Iris pigment epithelial cell (primary cell): ENCODE results near the gene ATG2A.
"Not testable (repeated sequence)": the region's sequence is repeated elsewhere in the genome, so short reads cannot be mapped to it uniquely, and the experiment has no call there.

Experiments used
- DNase-seq: peaks from one replicate; pipeline ENCODE4 v3.0.0-alpha.2; 2011; ENCODE audit warnings: low read depth

ATG2A gene

DNA sequence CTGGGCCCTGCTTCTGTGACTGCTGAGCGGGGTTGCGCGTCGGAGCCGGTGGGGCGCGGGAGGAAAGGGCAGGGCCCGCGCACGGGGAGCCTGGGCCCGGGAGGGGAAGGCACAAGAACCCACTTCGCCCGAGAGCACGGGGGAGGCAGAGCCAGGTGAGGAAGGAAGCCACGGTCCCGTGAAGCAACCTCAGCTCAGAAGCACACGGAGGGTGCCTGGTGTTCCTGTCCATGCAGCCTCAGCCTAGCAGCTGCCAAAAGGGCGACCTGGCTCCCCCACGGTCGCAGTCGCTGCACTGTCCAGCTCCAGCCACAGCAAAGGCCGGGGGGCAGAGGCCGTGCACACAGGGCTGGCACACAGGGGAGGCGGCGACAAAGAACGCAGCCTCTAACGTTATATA lies 63.3 kb downstream of the ATG2A start:
- no peak for DNase-seq

DNA sequence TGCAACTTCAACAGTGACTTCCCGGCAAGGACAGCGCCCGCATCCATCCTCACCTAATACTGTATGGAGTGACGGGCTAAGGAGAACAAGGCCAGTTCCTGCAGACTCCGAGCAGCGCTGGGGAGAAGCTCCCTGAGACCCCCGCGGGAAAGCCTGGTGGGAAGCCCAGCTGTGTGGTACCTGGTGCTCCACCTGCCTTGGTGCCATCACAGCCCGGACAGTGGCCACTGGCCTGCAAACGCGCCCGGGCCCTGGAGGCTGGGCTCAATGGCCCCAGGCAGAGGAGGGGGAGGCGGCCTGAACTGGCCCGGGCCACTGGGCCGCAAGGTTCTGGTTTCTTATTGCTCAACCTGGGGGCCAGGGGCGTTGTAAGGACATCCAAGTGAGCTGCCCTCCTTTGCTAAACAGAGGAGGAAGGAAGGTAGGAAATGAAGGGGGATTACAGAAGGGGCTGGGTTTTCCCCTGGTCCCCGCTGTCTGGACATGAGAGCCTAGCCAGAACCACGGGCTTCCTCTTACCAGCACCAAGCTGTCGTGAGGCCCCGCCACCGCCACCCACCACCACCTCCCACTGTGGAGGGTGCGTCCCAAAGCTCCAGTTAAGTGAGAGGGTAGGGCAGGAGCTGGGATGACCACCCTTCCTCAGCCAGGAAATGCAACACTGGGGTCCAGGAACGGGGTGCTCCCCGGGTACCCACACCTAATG lies 64.1 kb downstream of the ATG2A start:
- DNase-seq, result no peak

GRCh38 chr11:64851831-64852351 lies 65.1 kb downstream of the ATG2A start:
- no peak for DNase-seq

DNA sequence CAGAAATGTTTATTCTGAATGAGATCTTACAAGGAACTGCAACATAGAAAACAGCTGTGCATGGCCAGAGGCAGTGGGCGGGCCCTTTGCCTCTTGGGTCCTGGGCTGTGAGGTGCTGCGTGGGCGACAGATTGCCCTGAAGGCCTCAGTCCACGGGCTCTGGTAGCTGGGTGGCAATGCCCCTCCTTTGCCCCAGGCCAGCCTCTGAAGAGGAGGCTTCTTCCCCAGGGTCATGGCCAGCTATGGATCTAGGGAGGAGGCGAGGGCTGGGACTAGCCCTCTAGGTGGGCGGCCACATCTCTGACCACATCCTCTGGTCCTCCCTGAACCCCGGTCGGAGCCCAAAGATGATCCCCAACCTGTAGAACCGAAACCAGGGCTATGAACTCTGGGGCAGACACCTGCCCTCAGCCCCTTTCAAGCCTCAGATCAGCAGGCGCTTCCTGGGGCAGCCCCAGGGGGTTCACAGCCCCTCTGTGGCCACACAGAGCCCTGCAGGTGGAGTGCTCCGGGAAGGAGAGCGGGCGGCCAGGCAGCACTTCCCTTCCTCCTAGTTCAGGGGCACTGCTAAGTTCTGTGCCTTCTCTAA lies 65.9 kb downstream of the ATG2A start:
- no peak for DNase-seq

- no peak for DNase-seq
Measured at GRCh38 chr11:64849598-64850356, 67.2 kb downstream of the ATG2A start.

DNA sequence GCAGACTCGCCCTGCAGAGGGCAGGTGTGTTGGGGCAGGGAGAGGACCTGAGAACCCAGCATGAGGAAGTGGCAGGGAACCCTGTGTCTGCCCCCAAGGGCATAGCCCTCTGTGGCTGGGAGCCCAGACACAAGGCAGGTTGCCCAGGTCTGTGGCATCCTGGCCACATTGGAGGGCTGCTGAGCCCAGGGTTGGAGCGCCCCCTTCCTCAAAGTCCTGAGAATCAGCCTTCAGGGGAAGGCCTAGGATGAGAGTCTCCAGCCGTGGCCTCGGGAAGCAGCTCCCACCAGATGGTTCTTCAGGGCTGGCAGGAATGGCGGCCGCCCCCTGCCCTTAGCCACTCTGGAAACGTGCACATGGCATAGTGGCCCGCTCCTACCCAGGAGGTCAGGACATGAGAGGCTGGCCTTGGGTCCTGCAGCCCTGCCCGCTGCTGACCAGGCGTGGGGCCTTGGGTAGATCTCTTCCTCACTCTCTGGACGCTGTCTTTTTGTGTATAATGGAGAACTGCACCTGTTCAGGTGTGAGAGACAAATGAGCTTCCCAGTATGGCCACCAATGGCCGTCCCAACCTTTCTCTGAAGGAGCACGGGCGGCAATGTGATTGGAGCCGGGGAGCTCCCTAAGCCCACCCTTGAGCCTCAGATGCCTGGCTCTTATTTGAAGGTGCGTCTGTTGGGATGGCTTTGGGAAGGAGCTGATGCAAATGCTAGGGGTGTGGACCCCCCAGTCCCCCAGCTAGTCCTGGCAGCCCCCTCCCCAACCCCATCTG lies 68.0 kb downstream of the ATG2A start:
- no peak for DNase-seq

DNA sequence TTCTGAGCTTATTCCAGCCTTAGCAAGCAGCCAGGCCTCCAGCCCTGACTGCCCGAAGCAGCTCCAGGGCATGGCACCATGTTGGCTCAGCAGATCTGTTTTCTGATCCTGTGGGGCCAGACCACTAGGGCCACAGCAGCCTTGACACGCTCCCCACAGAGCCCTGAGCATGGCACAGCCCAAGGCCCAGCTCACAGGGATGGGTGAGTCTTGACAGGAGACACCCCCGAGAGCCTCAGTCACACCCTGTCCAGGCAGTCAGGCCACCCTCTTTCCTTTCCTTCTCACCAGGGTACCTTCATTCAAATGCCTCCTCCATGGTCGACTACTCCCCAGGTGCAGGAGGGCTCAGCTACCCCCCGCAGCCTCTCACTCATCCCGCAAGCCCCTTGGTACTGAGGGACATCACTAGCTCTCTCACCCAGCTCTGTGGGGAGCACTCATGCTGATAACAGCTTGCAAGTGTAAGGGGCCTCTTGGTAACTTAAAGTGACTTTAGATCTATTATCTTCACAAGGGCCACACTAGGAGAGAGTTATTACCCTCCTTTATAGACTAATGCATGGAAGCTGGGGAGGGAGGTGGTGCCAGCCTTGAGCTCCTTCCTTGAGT lies 68.7 kb downstream of the ATG2A start:
- DNase-seq, result no peak

GRCh38 chr11:64846998-64847666 lies 69.9 kb downstream of the ATG2A start:
- DNase-seq, result peak; percentile 75

GRCh38 chr11:64845776-64846129 lies 71.3 kb downstream of the ATG2A start:
- DNase-seq, result not testable (repeated sequence)

DNA sequence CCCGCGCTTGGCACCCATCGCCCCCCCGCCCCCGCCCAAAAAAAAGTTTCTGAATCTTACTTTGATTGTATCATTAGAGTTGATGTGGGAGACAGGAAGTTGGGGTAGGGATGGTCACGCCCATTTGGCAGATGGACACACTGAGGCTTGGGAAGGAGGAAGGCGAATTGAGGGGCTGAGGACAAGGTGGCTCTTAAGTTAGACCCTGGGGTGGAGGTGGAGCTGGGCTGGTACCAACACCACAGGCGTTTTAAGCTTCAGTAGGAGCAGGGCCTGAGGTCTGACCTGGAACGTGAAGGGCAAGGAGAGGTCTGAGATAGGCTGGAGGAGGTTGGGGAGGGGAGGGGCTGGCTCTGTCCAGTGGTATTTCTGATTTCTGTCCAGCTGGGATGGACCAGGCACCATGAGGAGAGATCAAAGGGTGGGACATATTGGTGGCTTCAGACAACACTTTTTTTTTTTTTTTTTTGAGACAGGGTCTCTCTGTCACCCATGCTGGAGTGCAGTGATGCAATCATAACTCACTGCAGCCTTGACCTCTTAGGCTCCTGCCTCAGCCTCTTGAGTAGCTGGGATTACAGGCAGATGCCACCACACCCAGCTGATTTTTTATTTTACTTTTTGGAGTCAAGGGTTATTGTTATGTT lies 71.8 kb downstream of the ATG2A start:
- no peak for DNase-seq
